GM13977 (cell line): ENCODE data around the gene SLAIN1.

Experiments used
- DNase-seq: peaks from one replicate; pipeline ENCODE4 v3.0.0; 2012; ENCODE audit warnings: low spot score
- in situ Hi-C: fragments of 300-500 bp; cut with MboI; formaldehyde crosslinking; loops from one replicate; pipeline ENCODE4 v1.12.0; 2022; ENCODE audit warnings: low sequenced_read_pairs, low pct_unique_long_range_greater_than_20kb, mixed read lengths, inconsistent platforms; ENCODE audit not compliant: unreplicated experiment
- TF ChIP-seq, protein P1 (sequence below): IDR thresholded peaks from 2 replicates; pipeline ENCODE4 v1.5.1; 2012; ENCODE audit warnings: mild to moderate bottlenecking, control low read depth; ENCODE audit not compliant: insufficient read depth; ENCODE audit errors: extremely low read depth, missing control alignments

SLAIN1 gene

DNA sequence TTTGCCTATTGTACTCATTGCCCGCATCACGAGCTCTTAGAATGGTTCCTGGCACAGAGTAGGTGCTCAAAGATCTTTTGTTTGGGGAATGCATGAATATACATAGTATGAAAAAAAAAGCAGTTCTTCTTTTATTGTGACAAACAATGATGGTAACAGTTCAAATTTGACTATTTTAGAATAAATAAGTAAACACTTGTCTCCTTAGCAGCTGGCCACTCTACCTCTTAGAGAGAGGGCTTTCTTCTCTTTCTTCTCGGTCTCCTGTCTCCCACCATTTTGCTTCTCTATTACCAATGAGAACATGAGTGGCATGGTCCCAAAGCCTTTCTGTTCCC, 639 bp upstream of the SLAIN1 start:
- TF ChIP-seq, protein P1, sequence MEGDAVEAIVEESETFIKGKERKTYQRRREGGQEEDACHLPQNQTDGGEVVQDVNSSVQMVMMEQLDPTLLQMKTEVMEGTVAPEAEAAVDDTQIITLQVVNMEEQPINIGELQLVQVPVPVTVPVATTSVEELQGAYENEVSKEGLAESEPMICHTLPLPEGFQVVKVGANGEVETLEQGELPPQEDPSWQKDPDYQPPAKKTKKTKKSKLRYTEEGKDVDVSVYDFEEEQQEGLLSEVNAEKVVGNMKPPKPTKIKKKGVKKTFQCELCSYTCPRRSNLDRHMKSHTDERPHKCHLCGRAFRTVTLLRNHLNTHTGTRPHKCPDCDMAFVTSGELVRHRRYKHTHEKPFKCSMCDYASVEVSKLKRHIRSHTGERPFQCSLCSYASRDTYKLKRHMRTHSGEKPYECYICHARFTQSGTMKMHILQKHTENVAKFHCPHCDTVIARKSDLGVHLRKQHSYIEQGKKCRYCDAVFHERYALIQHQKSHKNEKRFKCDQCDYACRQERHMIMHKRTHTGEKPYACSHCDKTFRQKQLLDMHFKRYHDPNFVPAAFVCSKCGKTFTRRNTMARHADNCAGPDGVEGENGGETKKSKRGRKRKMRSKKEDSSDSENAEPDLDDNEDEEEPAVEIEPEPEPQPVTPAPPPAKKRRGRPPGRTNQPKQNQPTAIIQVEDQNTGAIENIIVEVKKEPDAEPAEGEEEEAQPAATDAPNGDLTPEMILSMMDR = no peak
- peak; percentile 32 for DNase-seq
- in situ Hi-C loops = no loop called here

DNA sequence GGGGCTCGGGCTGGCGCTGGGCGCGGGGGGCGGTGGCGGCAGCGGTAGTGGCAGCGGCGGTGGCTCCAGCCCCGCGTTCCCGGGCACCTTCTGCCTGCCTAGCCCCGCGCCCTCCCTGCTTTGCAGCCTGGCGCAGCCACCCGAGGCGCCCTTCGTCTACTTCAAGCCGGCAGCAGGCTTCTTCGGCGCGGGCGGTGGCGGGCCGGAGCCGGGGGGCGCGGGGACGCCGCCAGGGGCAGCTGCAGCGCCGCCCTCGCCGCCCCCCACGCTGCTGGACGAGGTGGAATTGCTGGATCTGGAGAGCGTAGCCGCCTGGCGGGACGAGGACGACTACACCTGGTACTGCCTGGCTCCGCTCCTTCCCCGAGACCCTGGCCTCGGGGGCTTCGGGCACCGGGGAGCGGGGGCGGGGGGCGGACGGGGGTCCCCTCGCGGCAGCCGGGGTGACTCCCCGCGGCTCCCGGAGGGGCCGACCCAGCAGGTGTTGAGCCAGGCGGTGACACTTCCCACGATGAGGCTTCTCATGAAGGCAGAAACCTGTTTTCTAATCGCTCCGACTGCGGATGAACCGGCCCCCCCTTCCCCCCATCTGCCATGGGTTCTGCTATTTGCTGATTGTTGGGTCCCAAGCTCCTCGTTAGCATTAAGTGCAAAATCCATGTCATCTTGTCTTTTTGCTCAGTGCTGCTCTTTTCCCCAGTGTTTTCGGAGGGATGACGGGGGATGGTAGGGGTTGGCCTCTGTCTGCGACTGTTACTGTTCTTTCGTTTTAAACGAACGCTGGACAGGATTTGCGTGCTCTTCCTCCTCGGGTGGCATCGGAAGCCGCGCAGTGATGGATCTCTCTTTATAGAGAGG, 943 bp downstream of the SLAIN1 start:
- DNase-seq = peak; percentile 59
- TF ChIP-seq, protein P1 = peak; percentile 19
- in situ Hi-C loops = no loop called here

DNA sequence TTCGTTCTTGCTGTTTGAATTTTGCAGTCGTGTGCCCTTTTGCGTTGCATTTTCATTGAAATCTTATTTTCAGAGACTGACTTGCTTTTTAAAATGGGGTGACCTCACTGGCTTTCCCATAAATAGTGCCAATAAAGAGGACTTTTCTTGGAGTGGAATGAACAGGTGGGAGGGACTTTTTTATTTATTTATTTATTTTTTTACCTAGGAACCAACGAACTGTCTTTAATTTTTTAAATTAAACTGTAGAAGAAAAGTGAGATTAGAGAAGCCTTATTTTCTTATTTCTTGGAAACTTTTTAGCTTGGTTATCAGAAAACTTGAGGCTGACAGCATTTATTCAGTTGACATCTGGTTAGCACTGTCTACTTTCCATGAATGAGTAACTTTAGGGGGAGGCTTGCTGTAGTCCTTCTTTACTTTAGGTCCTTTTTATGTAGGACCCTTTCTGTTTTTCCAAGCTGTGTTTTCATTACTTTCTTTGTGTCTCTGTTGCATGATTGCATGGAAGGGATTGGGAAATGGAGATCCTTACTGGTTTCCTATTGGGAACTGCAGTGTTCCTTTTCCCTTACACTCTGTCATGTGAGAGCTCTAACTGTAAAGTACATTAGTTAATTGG, 1.7 kb downstream of the SLAIN1 start:
- no peak for DNase-seq
- in situ Hi-C loops = no loop called here
- TF ChIP-seq, protein P1 = no peak

DNA sequence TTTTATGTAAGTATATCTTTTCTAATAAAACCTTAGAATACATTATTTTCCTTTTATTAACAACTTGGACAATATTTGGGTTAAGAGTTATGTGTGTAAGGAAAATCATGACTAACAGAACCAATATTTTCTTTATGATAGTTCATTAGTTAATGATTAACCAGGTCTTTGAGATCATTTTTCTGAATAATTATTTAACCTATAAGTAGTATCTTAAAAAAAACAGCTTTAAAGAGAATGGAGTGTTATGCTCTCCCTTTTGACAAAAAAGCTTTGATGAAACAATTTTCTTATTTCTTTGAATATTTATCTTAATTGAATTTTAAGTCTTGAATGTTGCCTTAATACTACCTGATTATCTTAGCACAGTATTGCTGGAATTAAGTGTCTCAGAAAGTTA, 3.8 kb downstream of the SLAIN1 start:
- no peak for DNase-seq
- in situ Hi-C loops = no loop called here
- TF ChIP-seq, protein P1 = no peak

DNA sequence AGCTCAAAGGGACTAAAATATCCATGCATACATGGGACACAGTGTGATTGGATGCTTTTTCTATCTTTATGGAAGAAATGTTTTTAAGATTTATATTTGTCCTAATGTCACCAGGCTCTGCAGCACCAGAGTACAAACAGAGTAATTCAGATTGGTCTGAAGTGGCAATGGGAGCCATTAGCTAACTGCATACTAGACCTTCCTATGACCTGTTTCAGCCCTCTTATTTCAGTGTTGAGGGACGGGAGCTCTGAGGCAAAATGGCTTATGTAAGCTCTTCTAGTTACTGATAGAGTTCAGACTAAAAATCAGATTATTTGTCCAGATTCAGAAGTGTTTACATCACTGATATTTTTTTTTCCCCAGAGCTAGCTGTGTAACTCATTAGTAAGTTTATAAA, 4.9 kb downstream of the SLAIN1 start:
- TF ChIP-seq, protein P1 = no peak
- in situ Hi-C loops = no loop called here
- DNase-seq = no peak

DNA sequence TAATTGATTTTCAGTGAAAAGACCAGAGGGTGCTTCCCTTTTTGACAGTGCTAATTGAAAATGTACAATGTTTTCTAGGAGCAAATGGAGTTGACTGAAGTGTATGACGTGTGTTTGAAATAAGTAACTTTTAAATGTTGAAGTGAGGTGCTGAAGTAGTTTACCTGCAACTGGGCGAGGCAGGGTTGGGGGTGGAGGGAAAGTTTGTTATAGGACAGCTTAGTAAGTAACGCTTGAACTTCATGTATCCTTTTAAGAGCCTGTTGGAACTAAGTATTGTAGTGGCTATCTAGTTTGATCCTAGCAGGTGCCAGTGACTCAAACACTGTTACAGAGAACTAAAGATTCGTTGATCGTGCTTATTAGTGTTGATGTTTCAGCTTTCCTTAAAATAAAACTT, 5.9 kb downstream of the SLAIN1 start:
- in situ Hi-C loops = no loop called here
- no peak for DNase-seq
- TF ChIP-seq, protein P1 = no peak
